HCT116 (cell line): ENCODE results near the gene SMARCA5. TPM values are rescaled to one million over a fixed set of nuclear protein-coding genes. Genes with fewer than 3 reads are reported as not detected.

Source experiments
- ATAC-seq: fragments of 200-7000 bp; cut with Tn5 transposase; 2 replicates; pipeline ENCODE4 v1.9.1; 2020; ENCODE audit warnings: mild to moderate bottlenecking, moderate library complexity
- BruUV-seq: library from RNA; stranded (reverse); fragments of 400-500 nt; replicated peaks from 2 replicates; lab custom pipeline; 2021; lab: Mats Ljungman, UMichigan
- CTCF ChIA-PET: fragments of 300-600 bp; sonication (Branson Sonifier 250); formaldehyde crosslinking; loops from one replicate; lab custom pipeline; 2021; ENCODE audit warnings: antibody characterized with exemption; lab: Charles Lee
- POLR2A ChIA-PET: fragments of 300-600, 350-600 bp; sonication (Branson Sonifier 250); formaldehyde crosslinking; loops from one replicate; lab custom pipeline; 2021; ENCODE audit warnings: antibody characterized with exemption; lab: Charles Lee
- RAD21 ChIA-PET, 2 experiments: fragments of 300-600 bp; sonication (Branson Sonifier 250); formaldehyde crosslinking; loops; one replicate each; lab custom pipeline; 2023; ENCODE audit warnings: low total read pairs in 2 of 2; ENCODE audit not compliant: uncharacterized antibody in 2 of 2, unreplicated experiment in 2 of 2, low non-redundant PET in 1 of 2; lab: Charles Lee
- DNase-seq: peaks from one replicate; pipeline ENCODE4 v3.0.0-alpha.2; 2010; ENCODE audit warnings: low read depth, low spot score
- H2AFZ ChIP-seq: fragments of 200-600 bp; shearing (Covaris generic), sonication (generic); 2 replicates; pipeline ENCODE4 v1.6.1; 2017; ENCODE audit warnings: low read depth, mixed run types, mixed read lengths, antibody characterized with exemption, low read length; ENCODE audit not compliant: poor library complexity, severe bottlenecking
- H3K27ac ChIP-seq: 2 replicates; pipeline ENCODE4 v1.5.1; 2012; ENCODE audit warnings: low read depth, low read length
- H3K27me3 ChIP-seq: fragments of 200-600 bp; sonication (generic); 2 replicates; pipeline ENCODE4 v1.6.1; 2016; ENCODE audit warnings: mixed run types, low read length, mixed read lengths; ENCODE audit not compliant: insufficient read depth
- H3K36me3 ChIP-seq, 2 experiments: fragments of 200-500 bp in 1 of 2; fragments of 200-600 bp in 1 of 2; sonication (Bioruptor generic) in 1 of 2; sonication (generic) in 1 of 2; 2 replicates each; pipeline versions ENCODE4 v1.5.1 to v1.6.1; 2014 to 2016; ENCODE audit warnings: low read length in 2 of 2, inconsistent platforms in 1 of 2, mixed read lengths in 1 of 2, mixed run types in 1 of 2; ENCODE audit not compliant: insufficient read depth in 2 of 2, control insufficient read depth in 1 of 2
- H3K4me1 ChIP-seq, 2 experiments: fragments of 200-600 bp in 1 of 2; sonication (generic) in 1 of 2; 2 replicates each; pipeline versions ENCODE4 v1.5.1 to v1.6.1; 2012 to 2017; ENCODE audit warnings: low read length in 2 of 2, inconsistent platforms in 1 of 2, mild to moderate bottlenecking in 1 of 2, mixed read lengths in 1 of 2, mixed run types in 1 of 2, moderate library complexity in 1 of 2; ENCODE audit not compliant: insufficient read depth in 2 of 2, control insufficient read depth in 1 of 2
- H3K4me2 ChIP-seq: fragments of 200-600 bp; sonication (generic); 2 replicates; pipeline ENCODE4 v1.6.1; 2017; ENCODE audit warnings: mixed run types, low read length, mixed read lengths
- H3K4me3 ChIP-seq, 2 experiments: fragments of 200-600 bp in 1 of 2; sonication (generic) in 1 of 2; replicated peaks in 1 of 2; 2 replicates each; pipeline ENCODE4 v1.5.1; 2011 to 2016; ENCODE audit warnings: low read length in 2 of 2, control low read depth in 1 of 2, low read depth in 1 of 2, mild to moderate bottlenecking in 1 of 2, mixed read lengths in 1 of 2, mixed run types in 1 of 2
- H3K79me2 ChIP-seq: fragments of 200-600 bp; sonication (generic); 2 replicates; pipeline ENCODE4 v1.6.1; 2017; ENCODE audit warnings: mild to moderate bottlenecking, mixed run types, low read length, moderate library complexity, mixed read lengths; ENCODE audit not compliant: insufficient read depth
- H3K9ac ChIP-seq: fragments of 200-600 bp; sonication (generic); 2 replicates; pipeline ENCODE4 v1.6.1; 2016; ENCODE audit warnings: low read length, mixed read lengths
- H3K9me2 ChIP-seq: fragments of 200-600 bp; sonication (generic), shearing (Covaris generic); 2 replicates; pipeline ENCODE4 v1.6.1; 2017; ENCODE audit warnings: mixed run types, mild to moderate bottlenecking, moderate library complexity; ENCODE audit not compliant: insufficient read depth
- H3K9me3 ChIP-seq, 2 experiments: fragments of 200-500 bp in 1 of 2; fragments of 200-600 bp in 1 of 2; sonication (Bioruptor generic) in 1 of 2; sonication (generic) in 1 of 2; 2 replicates each; pipeline ENCODE4 v1.6.1; 2014 to 2017; ENCODE audit warnings: low read length in 2 of 2, mixed read lengths in 2 of 2, inconsistent platforms in 1 of 2, low read depth in 1 of 2, mild to moderate bottlenecking in 1 of 2, mixed run types in 1 of 2, moderate library complexity in 1 of 2; ENCODE audit not compliant: control insufficient read depth in 1 of 2, insufficient read depth in 1 of 2
- H4K20me1 ChIP-seq: fragments of 200-600 bp; sonication (generic), shearing (Covaris generic); 2 replicates; pipeline ENCODE4 v1.6.1; 2017; ENCODE audit warnings: mixed run types, mild to moderate bottlenecking, moderate library complexity; ENCODE audit not compliant: insufficient read depth
- EGR1 ChIP-seq: IDR thresholded peaks from 2 replicates; pipeline ENCODE4 v1.6.1; 2012; ENCODE audit warnings: low read depth
- ELF1 ChIP-seq: IDR thresholded peaks from 2 replicates; pipeline ENCODE4 v1.6.1; 2012; ENCODE audit warnings: low read depth, borderline replicate concordance
- EZH2 ChIP-seq: fragments of 200-600 bp; sonication (generic); IDR thresholded peaks from 2 replicates; pipeline ENCODE4 v1.6.1; 2017; ENCODE audit warnings: antibody characterized with exemption, mixed run types
- EZH2phosphoT487 ChIP-seq: fragments of 200-600 bp; IDR thresholded peaks from 2 replicates; pipeline ENCODE4 v1.6.1; 2018; ENCODE audit warnings: antibody characterized with exemption, borderline replicate concordance
- POLR2AphosphoS5 ChIP-seq: IDR thresholded peaks from 2 replicates; pipeline ENCODE4 v1.6.1; 2011; ENCODE audit warnings: mild to moderate bottlenecking, low read depth, low read length, moderate library complexity
- RAD21 ChIP-seq: IDR thresholded peaks from 2 replicates; pipeline ENCODE4 v1.6.1; 2012; ENCODE audit warnings: low read depth, mild to moderate bottlenecking
- SIN3A ChIP-seq: IDR thresholded peaks from 2 replicates; pipeline ENCODE4 v1.6.1; 2012; ENCODE audit warnings: low read depth
- TCF7L2 ChIP-seq: IDR thresholded peaks from 2 replicates; pipeline ENCODE4 v1.7.0; 2011; ENCODE audit warnings: borderline replicate concordance, inconsistent platforms; ENCODE audit not compliant: insufficient read depth, insufficient read length; ENCODE audit errors: extremely low read depth
- ZFX ChIP-seq: fragments of 450-650 bp; IDR thresholded peaks from 2 replicates; pipeline ENCODE4 v1.6.1; 2017
- ZNF274 ChIP-seq: fragments of 200-500 bp; sonication (Bioruptor generic); IDR thresholded peaks from 2 replicates; pipeline ENCODE4 v1.6.1; 2014; ENCODE audit warnings: mild to moderate bottlenecking, low read depth, low read length, inconsistent platforms
- intact Hi-C: fragments of 100-400 bp; cut with micrococcal nuclease; formaldehyde crosslinking; loops from 2 replicates; pipeline ENCODE4 v1.10.0; 2022
- total RNA-seq: library from RNA; stranded (reverse); gene quantifications from one replicate; pipeline ENCODE4 v1.2.1, GENCODE V29; 2021; ENCODE audit not compliant: unreplicated experiment
- TF ChIP-seq, protein P1 (sequence below): IDR thresholded peaks from 2 replicates; pipeline ENCODE4 v1.6.1; 2012
- TF ChIP-seq, protein P2 (sequence below): IDR thresholded peaks from 2 replicates; pipeline ENCODE4 v1.6.1; 2012
- TF ChIP-seq, protein P3 (sequence below): IDR thresholded peaks from 2 replicates; pipeline ENCODE4 v1.6.1; 2011; ENCODE audit warnings: mild to moderate bottlenecking, low read length, moderate library complexity; ENCODE audit not compliant: insufficient replicate concordance; ENCODE audit errors: extremely low read depth

SMARCA5 gene
- total RNA-seq, 1 experiment from 2014 or later: 61.2 TPM

DNA sequence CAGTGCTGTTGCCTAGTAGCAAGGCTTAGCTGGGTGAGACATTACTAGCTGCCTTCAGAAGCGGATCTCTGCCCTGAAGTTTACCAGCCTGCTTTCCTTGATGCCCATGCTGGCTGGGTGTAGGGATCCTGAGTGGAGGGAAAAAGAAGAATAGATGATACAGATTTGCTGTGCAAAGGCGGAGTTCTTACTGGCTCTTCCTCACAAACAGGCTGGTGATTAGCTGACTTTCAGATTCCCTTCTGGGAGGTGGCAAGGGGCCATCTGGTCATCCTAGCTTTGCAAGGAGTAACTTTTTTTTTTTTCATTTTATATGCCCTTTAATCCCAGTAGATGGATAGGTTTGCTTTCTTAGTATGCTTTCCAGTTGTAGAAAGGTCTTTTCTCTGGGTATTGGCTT lies 44.8 kb downstream of the SMARCA5 start:
- intact Hi-C loops: no loop called here
- no peaks in the 10 kb centered on the region for H3K79me2 ChIP-seq
- H3K9me2 ChIP-seq: no peaks in the 10 kb centered on the region
- H4K20me1 ChIP-seq: no peaks in the 10 kb centered on the region
- no peak overlapping the region for H3K4me2 ChIP-seq
- TF ChIP-seq, protein P1, sequence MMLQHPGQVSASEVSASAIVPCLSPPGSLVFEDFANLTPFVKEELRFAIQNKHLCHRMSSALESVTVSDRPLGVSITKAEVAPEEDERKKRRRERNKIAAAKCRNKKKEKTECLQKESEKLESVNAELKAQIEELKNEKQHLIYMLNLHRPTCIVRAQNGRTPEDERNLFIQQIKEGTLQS: no peak
- TF ChIP-seq EZH2 (no peak), ELF1 (no peak), EZH2phosphoT487 (no peak), EGR1 (no peak), RAD21 (no peak), POLR2AphosphoS5 (no peak), ZNF274 (no peak), TCF7L2 (no peak), ZFX (no peak), SIN3A (no peak)
- TF ChIP-seq, protein P2, sequence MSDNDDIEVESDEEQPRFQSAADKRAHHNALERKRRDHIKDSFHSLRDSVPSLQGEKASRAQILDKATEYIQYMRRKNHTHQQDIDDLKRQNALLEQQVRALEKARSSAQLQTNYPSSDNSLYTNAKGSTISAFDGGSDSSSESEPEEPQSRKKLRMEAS: no peak
- TF ChIP-seq, protein P3, sequence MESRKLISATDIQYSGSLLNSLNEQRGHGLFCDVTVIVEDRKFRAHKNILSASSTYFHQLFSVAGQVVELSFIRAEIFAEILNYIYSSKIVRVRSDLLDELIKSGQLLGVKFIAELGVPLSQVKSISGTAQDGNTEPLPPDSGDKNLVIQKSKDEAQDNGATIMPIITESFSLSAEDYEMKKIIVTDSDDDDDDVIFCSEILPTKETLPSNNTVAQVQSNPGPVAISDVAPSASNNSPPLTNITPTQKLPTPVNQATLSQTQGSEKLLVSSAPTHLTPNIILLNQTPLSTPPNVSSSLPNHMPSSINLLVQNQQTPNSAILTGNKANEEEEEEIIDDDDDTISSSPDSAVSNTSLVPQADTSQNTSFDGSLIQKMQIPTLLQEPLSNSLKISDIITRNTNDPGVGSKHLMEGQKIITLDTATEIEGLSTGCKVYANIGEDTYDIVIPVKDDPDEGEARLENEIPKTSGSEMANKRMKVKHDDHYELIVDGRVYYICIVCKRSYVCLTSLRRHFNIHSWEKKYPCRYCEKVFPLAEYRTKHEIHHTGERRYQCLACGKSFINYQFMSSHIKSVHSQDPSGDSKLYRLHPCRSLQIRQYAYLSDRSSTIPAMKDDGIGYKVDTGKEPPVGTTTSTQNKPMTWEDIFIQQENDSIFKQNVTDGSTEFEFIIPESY: no peak
- TF ChIP-seq, all 23 proteins: peak for 0
- Histone ChIP-seq H3K9me3 (no peaks in the 10 kb centered on the region), H3K4me1 (no peaks in the 10 kb centered on the region), H3K4me3 (no peak overlapping the region), H2AFZ (no peak overlapping the region), H3K27ac (no peak overlapping the region), H3K27me3 (no peaks in the 10 kb centered on the region), H3K36me3 (peaks cover 2 to 8% of the 10 kb centered on the region in 2 experiments; a peak in 1 of 4 replicates), H3K9ac (no peak overlapping the region)
- ChIA-PET POLR2A (no interaction called here), CTCF (no interaction called here), RAD21 (no interaction called here)
- DNase-seq (no peak), ATAC-seq (no peak)
- BruUV-seq: no TSS peak
